Psoas muscle (tissue), 8 donors: ENCODE measurements around the gene MARK3. TPM values are rescaled to one million over a fixed set of nuclear protein-coding genes. Genes with fewer than 3 reads are reported as not detected.

Experiments used
- ATAC-seq, 4 donors: fragments of 200-7000 bp; cut with Tn5 transposase; one replicate each; pipeline ENCODE4 v1.9.1; 2020; ENCODE audit warnings: moderate library complexity in 3 of 4, mild to moderate bottlenecking in 2 of 4
- DNase-seq, 2 donors: peaks; one replicate each; pipeline ENCODE4 v3.0.0-alpha.2; 2020
- H3K27ac ChIP-seq: fragments of 200-600 bp; one replicate; pipeline ENCODE4 v1.8.0; 2022
- H3K27me3 ChIP-seq, 3 donors: fragments of 200-600 bp in 1 of 3; one replicate each; pipeline versions ENCODE4 v1.6.1 to v1.8.0; 2013 to 2022; ENCODE audit warnings: low read length in 2 of 3, mild to moderate bottlenecking in 2 of 3, moderate library complexity in 1 of 3; ENCODE audit not compliant: insufficient read depth in 3 of 3
- H3K36me3 ChIP-seq, 2 donors: fragments of 200-600 bp in 1 of 2; one replicate each; pipeline versions ENCODE4 v1.6.1 to v1.8.0; 2013 to 2022; ENCODE audit warnings: low read depth in 1 of 2, mild to moderate bottlenecking in 1 of 2, moderate library complexity in 1 of 2; ENCODE audit not compliant: insufficient read depth in 1 of 2
- H3K4me1 ChIP-seq: fragments of 200-600 bp; one replicate; pipeline ENCODE4 v1.8.0; 2022
- H3K4me3 ChIP-seq: fragments of 200-600 bp; one replicate; pipeline ENCODE4 v1.8.0; 2022; ENCODE audit warnings: mild to moderate bottlenecking
- H3K9me3 ChIP-seq: fragments of 200-600 bp; one replicate; pipeline ENCODE4 v1.8.0; 2022
- WGBS, 3 donors: extraction: QIAGEN DNeasy Blood & Tissue Kit; methylation state at CpG; one replicate each; pipeline versions ENCODE4 v1.1.6 to v1.1.7; 2013; 5-methylcytosine and 5-hydroxymethylcytosine counted together
- intact Hi-C, 2 donors: fragments of 100-400 bp; cut with DNase I; formaldehyde crosslinking; loops; one replicate each; pipeline versions ENCODE4 v1.11.0 to v1.14.2; 2022
- polyA plus RNA-seq, 3 donors: library from polyadenylated mRNA; stranded (reverse); fragments of 200-250 nt; gene quantifications; one replicate each; pipeline ENCODE4 v1.2.3, GENCODE V29; 2013
- total RNA-seq, 4 donors: library from RNA; stranded (reverse); fragmentation: NEBNext Ultra II Directional in 2 of 4; extraction: Animal tissue kit (Norgen Biotek cat#: 25700) in 2 of 4; gene quantifications; one replicate each; pipeline versions ENCODE4 v1.2.1 to v1.2.4, GENCODE V29; 2021 to 2023
- TF ChIP-seq, protein P1 (sequence below): fragments of 200-600 bp; IDR thresholded peaks from one replicate; pipeline ENCODE4 v1.8.0; 2022; ENCODE audit warnings: antibody characterized with exemption
- donor health status: healthy with polysubstance abuse.
- donor health status: DM: no; HTN: no; CAD: no; lungs with moderate emphysema.
- donor health status: Bipolar disorder and iron deficiency.
- donor health status: healthy.
- donor health status: DM: yes; HTN: yes; CAD: no.
- donor health status: DM: no; HTN: no; CAD: no.
- donor health status: DM: no; HTN: no; CAD: no.
- donor health status: DM: yes; HTN: yes; CAD: no.

The MARK3 gene
- total and polyA plus RNA-seq, 7 donors, result 46.1 to 89.2 (median 63.9) TPM

DNA sequence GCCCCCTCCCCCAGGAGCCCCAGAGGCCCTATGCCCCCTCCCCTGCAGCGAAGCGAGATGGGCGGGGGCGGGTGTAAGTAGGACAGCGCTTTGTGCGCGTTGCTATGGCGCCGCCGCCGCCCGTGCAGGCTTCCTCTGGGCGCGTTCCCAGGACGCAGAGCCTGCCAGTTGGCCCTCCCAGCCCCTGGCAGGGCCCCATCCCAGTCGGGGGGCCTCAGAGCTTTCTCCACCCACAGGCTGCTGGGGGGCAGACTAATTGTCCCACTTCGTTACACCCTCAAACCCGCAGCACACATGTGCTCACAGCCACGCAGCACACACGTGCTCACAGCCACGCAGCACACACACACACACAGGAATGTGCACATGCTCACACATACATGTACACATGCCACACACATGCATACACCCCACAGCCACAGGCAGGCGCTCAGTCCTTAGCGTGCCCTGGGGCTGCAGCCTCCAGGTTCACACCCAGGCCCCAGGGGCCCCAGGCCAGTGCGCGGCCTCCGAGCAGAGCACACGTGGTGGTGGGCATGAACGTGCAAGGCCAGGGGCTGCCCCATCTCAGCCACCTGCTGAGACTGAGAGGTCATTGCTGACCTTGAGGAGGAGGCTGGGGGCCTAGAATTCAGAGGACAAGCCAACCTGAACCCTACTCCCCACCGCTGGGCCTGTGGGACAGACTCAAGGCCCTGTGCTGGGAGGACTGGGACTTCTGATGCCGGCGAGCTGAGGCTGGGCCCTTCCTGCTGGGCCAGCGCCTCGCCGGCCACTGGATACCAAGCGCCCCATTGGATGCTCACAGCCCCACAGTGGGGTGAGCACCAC lies 159.4 kb downstream of the MARK3 start:
- intact Hi-C loops, result loop anchor here in 1 of 2 donors (10.0 kb wide), 1 partner anchor 50 kb away; no protein-coding TSS in a partner anchor
- H3K4me1 ChIP-seq, result peaks cover 47% of the 10 kb centered on the region
- ATAC-seq, result no peak
- DNase-seq, result peak; percentile 55 to 69
- no peak overlapping the region for H3K27ac ChIP-seq
- H3K4me3 ChIP-seq, result no peak overlapping the region
- TF ChIP-seq, protein P1, sequence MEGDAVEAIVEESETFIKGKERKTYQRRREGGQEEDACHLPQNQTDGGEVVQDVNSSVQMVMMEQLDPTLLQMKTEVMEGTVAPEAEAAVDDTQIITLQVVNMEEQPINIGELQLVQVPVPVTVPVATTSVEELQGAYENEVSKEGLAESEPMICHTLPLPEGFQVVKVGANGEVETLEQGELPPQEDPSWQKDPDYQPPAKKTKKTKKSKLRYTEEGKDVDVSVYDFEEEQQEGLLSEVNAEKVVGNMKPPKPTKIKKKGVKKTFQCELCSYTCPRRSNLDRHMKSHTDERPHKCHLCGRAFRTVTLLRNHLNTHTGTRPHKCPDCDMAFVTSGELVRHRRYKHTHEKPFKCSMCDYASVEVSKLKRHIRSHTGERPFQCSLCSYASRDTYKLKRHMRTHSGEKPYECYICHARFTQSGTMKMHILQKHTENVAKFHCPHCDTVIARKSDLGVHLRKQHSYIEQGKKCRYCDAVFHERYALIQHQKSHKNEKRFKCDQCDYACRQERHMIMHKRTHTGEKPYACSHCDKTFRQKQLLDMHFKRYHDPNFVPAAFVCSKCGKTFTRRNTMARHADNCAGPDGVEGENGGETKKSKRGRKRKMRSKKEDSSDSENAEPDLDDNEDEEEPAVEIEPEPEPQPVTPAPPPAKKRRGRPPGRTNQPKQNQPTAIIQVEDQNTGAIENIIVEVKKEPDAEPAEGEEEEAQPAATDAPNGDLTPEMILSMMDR, result no peak
- H3K9me3 ChIP-seq, result no peaks in the 10 kb centered on the region
- WGBS, 3 donors, result 57 to 78% (median 63%) methylated on average over 20 to 35 of the region's 35 CpGs
- H3K27me3 ChIP-seq, result no peaks in the 10 kb centered on the region
- no peaks in the 10 kb centered on the region for H3K36me3 ChIP-seq

DNA sequence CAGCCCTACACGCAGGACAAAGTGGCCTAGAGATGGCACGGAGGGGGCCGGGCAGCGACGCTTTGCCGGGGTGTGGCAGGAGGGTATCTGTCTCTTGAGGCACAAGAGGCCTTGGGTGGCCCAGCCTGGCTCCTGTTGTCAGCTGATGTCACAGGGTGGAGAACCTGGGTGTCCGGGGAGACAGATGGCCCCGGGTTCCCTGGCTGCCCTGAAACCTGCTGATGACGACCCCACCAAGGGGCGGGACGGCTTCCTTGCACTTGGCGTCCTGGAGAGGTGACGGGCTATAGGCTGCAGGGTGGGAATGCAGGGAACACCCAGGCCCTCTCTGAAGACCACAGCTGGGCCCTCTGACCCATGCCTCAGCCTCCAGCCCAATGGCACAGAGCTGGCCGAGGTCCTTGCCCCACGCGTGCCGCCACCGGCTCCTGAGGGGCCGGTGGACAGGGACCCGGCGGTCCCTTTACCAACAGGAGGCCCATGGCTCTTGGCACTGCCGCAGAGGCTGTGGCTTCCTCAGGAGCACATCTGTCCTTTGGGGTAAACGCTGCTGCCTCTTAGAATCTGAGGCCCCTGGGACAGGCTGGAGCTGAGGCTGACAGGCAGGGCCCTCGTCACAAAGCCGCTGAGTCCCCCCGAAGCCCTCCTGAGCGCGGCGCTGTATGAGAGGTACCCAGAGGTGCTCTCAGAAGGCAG lies 160.2 kb downstream of the MARK3 start:
- TF ChIP-seq, protein P1, result no peak
- peak in 1 of 2 donors; percentile 23 for DNase-seq
- H3K36me3 ChIP-seq, result no peaks in the 10 kb centered on the region
- H3K9me3 ChIP-seq, result no peaks in the 10 kb centered on the region
- no peak for ATAC-seq
- H3K27ac ChIP-seq, result no peak overlapping the region
- H3K27me3 ChIP-seq, result no peaks in the 10 kb centered on the region
- intact Hi-C loops, result loop anchor here in 1 of 2 donors (10.0 kb wide), 1 partner anchor 51 kb away; no protein-coding TSS in a partner anchor
- peaks cover 43% of the 10 kb centered on the region for H3K4me1 ChIP-seq
- WGBS, 3 donors, result 88 to 93% (median 91%) methylated on average over 24 to 29 of the region's 29 CpGs
- no peak overlapping the region for H3K4me3 ChIP-seq

DNA sequence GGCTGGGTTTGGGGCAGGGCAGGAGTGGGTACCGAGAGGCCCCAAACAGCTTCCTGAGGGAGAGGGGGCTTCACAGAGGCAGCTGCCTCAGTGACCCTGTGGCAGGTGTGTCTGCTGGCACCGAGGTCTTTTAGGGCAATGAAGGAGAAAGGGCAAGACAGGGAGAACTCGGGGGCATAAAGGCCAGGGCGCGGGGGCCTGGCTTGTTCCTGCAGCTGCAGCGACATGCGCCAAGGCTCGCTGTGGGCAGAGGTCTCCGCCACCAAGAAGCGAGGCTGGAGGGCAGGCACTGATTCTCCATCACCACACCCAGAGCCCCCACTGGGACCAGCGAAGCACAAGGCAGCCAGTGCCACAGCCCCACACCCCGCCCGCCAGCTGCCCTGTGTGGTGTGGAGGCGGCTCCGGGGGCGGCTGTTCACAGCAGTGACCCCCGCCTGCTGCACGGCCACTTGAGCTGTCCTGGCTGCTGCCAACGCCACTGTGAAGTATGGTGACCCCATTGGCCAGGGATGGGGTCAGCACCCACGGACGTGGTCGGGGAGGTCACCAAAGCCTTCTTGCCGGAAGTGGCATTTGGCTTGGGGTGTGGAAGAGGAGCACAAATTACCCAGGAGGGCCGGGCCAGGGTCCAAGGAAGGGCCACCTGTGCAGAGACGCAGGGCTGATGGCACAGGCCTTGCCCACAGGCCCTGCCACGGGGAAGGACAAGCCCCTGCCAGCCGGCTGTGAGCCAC lies 160.9 kb downstream of the MARK3 start:
- TF ChIP-seq, protein P1, result no peak
- peak in 1 of 2 donors; percentile 17 for DNase-seq
- Histone ChIP-seq H3K27ac (no peak overlapping the region), H3K4me3 (no peak overlapping the region), H3K4me1 (peaks cover 43% of the 10 kb centered on the region), H3K36me3 (no peaks in the 10 kb centered on the region), H3K27me3 (no peaks in the 10 kb centered on the region), H3K9me3 (no peaks in the 10 kb centered on the region)
- no peak for ATAC-seq
- 52 to 66% (median 58%) methylated on average over 26 to 27 of the region's 27 CpGs for WGBS, 3 donors
- intact Hi-C loops, result loop anchor here (2.0 to 10.0 kb wide), 2 partner anchors 27 to 51 kb away; no protein-coding TSS in a partner anchor

DNA sequence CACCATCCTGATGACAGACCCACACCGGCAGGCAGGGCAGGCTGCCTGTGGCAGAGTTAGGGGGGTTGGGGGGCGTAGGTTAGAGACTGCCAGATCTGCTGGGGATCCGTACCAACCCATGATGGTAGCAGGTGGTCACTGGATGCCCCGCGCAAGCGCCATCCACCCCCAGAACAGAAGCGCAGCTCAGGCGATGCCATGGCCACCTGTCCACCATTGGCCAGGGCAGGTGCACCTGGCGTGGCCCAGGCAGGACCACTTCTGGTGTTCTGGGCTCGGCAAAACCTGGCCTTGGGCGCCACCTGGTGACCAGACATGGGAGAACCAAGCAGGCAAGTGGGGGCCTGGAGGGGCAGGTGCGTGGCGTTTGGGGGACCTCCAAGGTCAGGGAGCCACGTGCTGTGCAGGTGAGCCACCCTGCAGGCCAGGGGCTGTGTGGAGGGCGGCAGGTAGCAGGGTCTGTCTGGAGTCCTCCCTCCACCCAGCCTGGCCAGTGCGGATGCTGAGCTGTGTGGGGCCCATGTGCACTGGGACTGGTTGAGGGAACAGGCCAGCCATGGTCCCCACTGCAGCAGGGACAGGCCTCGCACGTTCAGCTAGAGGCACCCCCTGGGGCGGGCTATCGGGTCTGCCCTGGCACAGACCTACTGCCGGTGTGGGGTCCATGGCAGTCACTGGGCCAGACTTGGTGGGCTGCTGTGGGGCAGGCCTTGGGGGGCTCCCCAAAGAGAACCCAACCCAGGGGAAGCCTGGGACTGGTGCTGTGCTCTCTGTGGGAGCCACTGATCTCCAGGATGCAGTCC lies 161.6 kb downstream of the MARK3 start:
- peak; percentile 79 to 88 for DNase-seq
- peak; percentile 23 to 62 (median 48) for ATAC-seq
- Histone ChIP-seq H3K4me1 (peaks cover 46% of the 10 kb centered on the region), H3K4me3 (no peak overlapping the region), H3K36me3 (no peaks in the 10 kb centered on the region), H3K27me3 (no peaks in the 10 kb centered on the region), H3K27ac (no peak overlapping the region), H3K9me3 (no peaks in the 10 kb centered on the region)
- TF ChIP-seq, protein P1, result peak; percentile 93
- 19 to 28% (median 20%) methylated on average over 21 of the region's 21 CpGs for WGBS, 3 donors
- intact Hi-C loops, result loop anchor here (1.0 to 10.0 kb wide), 3 partner anchors 28 to 52 kb away; no protein-coding TSS in a partner anchor
